GM18907 (cell line): ENCODE measurements around the gene ANKRD63.

ENCODE experiments used
- ATAC-seq: cut with Tn5 transposase; IDR thresholded peaks from one replicate; pipeline ENCODE4 v1.9.1; 2021; ENCODE audit warnings: mild to moderate bottlenecking, moderate library complexity; ENCODE audit not compliant: unreplicated experiment

Gene ANKRD63

DNA sequence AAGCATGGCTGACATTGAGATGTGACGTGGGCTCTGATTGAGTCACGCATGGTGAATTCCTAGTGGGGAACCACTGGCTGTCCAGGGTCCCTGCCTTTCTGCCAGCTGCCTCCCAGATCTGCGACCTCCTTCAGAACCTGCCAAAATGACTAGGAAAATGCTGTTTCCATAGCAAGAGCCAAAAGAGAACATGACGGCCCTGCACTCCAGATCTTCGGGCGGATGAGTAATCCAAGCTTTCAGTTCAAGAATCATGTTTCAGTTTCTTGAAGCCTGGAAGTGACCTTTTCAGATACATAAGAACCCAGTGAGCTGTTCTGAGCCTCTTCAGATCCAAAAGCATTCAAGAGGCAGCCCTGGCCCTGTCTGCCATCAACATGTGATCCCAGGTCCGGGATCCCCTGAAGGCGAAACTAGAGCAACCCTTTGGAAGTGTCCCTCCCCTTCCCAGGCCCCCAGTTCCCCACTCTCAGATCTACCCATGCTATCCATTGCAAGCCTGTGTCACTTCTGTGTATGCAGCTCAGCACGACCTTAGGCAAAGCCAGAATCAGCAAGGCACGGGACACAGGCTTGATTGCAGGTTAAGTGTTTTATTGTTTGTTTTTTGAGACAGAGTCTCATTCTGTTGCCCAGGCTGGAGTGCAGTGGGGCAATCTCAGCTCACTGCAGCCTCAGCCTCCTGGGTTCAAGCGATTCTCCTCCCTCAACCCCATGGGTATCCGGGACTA, 19.7 kb downstream of the ANKRD63 start:
- ATAC-seq, result no peak

DNA sequence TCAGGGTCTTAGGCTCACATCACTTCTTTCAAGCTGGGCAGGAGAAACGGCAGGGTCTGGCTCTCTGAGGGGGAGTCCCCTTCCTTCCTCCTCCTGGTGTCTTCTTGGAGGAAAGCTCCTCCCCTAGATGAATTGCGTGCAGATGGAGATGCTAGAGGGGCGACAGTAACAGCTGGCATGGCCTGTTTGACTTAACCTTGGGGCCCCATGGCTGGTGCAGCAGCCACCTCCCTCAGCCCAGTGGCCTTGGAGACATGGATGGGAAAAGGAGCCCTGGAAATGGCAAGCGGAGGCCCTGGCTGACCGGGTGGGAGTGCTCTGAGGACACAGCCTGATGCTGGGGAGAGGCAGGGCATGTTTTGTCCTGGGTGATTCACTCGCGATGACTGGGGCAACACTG, 23.8 kb downstream of the ANKRD63 start:
- no peak for ATAC-seq

DNA sequence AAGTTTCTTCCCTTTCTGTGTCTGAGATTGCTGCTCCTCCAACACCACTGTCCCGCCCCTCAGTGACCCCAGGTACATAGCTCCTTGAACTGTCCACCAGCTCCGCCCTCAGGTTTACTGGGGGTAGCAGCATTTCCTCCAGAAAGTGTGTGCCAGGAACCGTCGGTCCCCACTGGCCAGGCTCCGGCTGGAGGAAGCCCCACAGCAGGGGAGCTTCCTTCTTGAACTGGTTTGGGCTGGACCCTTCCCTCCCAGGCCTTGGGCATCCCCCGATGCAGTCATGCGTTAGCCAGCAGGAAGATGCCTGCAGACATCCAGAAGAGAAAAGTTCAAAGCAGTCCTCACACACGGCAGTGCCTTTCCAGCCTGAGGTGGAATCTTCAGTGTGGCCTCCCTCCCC, 24.3 kb downstream of the ANKRD63 start:
- ATAC-seq, result no peak

DNA sequence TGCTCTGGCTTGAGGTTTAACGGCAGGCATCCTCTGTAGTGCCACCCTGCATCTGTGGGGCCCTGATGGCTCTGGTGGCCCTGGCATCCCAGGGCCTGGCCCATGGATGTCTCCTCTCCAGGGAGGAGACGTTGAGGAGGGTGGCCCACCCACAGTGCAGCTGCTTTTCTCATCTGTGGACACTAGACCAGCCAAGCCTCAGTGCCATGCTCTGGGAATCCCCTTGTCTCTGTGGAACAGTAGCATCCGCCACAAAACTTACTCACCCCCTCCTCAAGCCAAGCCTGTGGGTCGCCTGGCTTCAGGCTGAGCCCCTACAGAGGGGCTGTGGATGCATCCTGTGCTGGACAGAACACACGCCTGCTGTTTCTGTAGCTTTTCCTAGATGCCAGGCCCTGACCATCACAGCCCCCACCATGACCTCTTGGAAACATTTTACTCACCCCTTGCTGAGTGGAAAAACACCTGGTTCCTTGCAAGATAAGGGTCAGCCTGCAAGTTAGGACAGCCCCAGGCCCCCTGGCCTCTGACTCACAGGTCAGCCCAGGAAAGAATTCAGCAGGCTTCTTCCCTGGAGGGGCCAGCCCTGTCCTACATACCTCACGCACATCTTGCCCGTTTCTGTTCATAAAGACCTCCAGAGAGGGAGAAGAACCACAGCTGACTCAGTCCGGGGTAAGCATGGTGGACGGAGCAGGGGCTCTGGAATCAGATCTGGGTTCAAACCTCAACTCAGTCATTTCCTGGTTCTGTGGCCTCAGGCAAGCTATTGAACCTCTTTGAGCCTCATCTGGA, 25.0 kb downstream of the ANKRD63 start:
- ATAC-seq, result no peak

DNA sequence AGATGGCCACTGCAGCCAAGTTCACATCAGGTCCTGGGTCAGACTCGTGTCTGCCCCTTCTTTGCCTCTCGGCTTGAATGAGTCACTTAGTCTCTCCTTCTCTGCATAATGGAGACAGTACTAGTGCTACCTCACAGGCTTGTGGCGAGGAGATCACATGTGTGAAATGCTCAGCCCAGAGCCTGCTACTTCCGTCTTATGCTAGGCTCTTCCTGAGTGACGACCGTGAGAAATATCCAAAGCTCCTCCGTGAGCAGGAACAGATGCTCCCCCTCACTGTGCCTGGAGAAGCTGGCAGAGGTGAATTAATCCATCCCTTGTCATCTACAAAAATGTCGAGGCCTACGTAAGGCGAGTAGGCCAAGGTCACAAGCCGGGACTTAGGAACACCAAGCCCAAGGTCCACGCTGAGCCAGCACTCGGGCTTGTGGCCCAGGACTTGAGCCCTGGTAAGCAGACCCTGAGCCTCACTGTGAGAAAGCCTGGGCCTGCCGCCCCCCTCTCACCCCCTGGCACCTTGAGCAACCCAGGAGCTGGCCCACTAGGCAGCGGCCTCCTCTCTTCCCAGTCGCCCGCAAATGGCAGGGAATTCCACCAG, 26.1 kb downstream of the ANKRD63 start:
- ATAC-seq, result no peak

DNA sequence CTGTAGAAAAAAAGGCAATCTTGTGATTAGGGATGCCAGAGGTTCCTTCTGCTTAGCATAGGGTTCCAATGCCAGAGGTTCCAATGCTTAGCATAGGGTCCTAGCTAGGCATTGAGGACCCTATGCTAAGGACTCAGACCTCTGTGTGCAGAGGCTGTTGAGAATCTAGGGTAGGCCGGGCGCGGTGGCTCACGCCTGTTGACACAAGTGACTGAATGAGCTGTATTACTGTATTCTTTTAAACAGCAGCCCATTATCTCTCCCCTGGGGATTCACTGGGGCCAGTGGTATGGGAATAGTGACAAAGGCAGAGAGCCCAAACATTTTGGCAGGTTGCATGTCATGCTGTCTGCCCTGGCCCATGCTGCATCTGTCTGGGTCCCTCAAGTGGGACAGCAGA, 27.8 kb downstream of the ANKRD63 start:
- no peak for ATAC-seq

DNA sequence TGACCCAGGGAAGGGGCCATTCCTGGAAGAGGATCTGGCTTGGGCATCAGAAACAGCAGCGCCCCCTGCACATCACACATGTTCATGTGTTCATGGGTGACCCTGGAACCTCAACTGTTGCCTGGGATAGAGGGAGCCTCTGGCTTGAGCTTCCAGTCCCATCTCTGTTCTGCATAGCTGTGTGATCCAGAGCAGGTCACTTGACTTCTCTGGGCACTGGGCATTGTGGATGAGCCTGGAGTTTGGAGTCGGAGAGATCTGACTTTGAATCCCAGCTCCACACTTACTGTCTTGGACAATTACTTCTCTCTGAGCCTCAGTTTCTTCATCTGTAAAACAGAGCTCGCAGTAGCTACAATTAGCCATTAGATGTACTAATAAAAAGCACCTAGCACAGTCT, 28.4 kb downstream of the ANKRD63 start:
- ATAC-seq, result no peak

DNA sequence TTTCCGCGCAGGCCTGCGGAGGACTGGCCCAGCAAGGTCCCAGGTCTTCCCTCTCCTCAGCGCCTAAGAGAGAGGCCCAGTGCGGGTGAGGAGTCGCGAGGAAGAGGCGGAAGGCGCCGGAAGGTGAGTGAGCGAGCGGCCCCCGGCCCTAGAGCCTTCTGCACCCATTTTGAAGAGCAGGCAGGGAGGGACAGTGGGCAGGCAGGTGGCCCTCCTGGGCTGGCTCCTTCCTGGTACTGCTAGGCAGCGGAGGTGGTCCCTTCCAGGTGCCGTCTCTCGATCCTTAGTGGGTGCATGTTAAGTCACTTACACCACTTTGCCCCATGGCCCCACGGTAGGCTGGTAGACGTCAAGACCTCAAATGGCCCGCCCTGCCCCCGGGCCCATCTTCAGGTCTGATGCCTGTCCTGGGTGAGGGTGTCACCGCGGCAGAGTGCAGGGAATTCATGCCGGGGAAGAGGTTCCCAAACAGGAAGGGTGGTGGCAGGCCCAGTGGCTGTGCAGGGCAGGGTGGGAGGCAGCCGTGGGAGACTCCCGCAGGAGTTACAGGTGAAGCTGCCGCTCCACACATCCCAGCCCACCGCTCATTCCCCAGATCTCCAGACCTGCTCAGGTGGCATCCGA, 29.6 kb downstream of the ANKRD63 start:
- ATAC-seq, result no peak

DNA sequence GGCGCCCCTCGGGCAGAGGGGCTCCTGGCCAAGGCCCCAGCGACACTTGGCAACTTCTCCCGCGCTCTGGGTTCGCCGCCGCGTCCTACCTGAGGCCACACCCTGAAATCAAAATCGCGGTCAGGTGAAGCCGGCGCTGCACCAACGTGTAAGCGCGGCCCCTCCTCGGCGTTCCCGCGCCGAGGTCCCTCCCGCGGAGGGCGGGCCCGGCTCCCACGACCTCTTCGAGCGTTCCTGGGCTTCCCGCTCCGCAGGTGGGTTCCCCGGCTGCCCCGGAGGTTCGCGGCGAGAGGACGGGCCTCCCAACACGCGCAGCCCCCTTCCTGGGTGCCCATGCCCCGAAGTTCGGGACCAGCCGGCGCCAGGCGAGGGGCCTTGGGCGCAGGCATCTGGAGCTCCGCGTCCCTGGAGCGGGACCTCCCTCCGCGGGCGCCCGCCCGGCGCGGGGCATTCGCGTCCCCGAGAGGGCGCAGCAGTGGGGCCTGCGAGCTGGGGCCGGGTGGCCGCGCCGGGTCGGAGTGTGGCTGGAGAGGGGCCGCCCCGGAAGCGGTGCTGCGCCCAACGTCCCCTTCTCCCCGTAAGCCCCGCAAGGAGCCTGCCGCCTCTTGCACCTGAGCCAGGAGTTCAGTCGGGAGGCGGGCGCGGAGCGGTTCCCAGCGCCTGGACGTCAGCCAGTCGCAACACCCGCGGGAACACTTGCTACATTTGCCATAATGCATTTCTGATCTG, 30.3 kb downstream of the ANKRD63 start:
- no peak for ATAC-seq

DNA sequence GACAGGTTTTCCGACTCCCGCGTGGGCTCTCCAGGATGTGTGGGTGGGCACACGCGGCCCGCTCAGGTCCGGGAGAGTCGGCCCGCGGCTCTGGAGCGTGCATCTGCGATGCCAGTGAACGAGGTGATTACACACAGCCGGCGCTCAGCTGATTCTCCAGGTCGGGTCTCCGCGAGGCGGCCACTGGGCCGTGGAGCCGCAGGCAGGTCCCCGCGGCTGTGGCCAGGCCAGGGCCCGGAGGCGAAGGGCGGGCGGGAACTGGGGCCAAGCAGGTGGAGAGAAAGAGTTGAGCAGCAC, 30.8 kb downstream of the ANKRD63 start:
- ATAC-seq, result no peak

DNA sequence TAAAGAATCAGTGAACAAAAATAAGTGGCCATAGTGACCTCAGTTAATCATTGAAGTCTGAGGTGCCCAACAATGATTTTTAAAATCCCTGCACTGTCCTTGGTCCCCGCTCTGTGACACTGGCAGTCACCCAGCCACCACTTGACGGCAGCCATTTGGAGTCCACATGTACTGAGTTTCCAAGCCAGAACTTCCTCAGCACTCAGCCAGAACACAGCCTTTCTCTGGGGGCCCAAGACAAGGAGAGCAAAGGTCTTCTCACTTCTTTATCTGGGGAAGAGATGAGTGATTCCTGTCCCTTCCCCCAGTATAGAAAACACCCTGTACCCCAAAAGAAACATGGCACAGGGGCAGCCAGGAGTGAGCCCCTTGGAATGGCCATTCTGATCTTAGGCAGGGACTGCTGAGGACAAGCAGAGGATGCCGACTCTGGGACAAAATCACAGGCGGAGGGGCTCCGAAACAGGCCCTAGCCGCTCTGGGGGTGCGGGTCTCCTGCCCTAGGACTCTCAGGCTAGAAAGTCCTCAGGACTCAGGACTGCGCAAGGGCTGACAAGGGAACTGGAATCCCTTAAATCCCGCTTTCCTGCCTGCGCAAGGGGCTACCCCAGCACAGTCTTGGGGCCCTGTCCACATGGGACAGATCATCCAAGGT, 31.3 kb downstream of the ANKRD63 start:
- no peak for ATAC-seq

DNA sequence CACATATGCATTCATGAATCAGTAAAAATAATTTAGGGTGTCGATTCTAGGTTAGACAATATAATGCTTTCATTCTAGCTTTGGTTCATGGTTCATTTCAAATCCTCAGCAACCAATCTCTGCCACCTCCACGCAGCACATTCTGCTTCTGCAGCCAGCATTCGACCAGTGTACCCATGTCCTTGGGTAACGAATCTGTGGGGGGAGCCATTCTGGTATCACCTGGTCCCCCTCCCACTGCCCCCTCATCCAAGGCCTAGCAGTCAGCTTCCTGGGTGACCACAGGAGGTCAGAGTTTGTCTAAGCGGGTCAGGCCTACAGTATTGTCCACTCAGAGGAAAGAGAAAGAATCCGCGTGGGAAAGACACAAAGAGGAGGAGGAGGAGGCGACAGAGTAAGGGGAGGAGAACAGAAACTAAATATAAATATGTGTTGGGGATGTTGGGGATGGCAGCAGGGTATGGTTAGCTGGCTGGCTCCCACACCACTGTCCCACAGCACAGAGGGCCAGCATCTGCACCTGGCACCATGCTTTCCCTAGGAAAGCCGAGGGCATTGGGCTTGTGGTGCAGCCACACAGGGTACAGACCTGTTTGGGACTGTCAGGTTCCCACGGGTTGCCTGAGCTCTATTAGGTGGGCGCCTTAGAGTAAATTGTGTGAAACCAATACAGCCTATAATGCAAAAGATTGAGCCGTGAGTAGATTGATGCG, 31.9 kb downstream of the ANKRD63 start:
- ATAC-seq, result no peak

DNA sequence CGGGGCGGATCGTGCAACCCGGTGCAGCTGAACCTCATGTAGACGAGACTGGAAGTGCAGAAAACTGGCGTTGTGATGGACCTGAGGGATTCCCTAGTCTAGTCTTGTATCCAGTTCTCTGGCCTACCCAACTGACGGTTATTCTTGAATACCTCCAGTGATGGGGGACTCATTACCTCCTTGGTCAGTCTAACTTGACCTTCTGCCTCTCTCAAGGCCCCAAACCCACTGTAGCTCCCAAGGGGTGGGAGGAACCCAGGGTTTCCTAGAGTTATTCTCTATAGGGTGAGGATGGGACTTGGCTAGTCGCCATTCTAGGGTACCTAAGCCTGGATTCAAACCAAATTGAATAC, 32.6 kb downstream of the ANKRD63 start:
- no peak for ATAC-seq

DNA sequence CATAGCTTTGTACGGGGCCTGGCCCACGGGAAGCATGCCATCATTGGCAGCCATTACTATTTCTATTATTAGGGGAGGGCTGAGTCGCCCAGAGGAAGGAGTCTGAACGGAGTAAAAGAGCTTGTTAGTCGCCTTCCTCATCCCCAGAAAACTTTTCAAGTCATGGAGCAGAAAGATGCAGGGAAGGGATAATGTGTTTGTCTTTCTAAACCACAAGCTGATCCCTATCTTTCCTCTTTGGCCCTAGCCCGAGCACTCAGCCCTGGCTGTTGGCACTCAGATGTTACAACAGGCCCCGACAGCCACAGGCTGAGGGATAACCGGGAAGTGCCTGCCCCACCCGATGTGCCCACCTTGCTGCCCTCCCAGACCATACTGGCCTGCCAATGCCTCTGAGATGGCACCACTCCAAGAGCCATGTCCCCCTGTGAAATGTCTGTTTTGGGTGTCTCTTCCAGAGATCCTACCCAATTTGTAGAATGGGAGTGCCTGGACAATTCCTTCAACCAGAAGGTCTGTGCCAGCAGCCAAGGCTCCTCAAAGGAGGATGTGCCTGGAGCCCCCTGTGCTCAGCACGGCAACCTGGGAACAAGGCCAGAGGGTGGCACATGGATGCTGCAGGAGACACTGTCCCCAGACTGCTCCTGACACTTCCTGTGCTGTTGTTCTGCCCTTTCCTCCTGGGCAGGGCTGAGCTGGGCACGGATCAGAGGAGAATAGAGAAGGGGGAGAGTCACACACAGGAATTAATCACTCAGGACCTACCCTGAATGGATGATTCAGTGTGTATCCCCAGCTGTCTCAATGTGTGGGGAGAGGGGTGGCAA, 33.2 kb downstream of the ANKRD63 start:
- ATAC-seq, result no peak

DNA sequence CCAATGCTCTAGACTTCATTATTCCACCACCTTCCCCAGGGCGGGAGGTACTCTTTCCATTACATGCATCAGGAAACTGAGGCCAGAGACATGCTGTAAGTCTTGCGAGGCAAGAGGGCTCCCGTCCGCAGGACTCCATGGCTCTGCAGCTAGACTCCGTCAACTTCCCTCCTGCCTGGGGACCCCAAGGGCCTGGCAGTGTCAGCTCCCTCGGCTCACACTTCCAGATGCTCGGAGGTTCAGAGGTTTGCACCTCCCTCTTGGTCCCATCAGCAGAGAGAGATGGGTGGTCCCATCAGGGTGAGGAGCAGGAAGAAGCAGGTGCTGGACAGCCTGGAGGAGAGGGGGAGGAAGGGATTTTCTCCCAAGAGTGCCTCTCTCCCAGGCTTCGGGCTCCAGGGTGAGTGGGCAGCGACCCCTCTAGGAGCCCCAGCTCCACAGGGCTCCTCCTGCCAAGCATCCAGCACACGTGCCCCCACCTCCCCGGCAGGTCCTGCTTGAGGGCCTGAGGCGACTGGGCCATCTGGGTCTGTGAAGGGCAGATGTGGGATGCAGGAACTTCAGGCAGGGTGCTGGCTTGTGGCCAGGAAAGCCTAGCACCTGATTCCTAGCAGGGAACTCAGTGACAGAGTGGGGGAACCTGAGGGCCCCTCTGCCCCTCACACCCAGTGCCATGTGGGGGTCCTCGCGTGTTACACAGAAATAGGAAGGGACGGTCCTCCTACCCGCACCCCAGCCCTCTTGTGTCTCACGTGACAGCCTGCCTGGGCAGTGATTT, 34.7 kb downstream of the ANKRD63 start:
- ATAC-seq, result no peak

DNA sequence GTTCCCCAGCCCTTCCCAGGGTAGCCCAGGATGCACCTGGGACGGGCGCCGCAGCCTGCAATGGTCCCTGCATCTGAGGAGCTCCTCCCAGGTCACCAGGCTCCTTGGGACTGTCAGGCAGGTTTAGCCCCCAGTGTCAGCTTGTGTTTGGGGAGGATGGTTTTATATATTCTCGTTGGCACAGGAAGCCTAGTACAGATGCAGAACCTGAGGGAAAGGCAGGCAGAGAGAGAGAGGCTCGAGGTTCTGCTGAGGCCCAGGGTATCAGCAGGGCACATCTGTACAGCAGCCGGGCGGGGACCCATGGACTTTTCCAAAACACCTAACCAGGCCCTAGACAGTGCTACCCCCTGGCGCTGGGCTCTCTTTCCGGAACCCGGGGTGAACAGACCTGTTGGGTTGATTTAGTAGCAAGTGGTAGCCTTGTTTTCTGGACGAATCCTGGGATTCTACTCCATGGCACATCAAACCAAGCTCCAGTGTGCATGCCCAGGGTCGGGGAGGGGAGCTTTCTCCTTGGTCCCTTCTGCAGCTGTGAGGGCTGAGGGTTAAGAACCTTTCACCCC, 35.4 kb downstream of the ANKRD63 start:
- ATAC-seq, result no peak

DNA sequence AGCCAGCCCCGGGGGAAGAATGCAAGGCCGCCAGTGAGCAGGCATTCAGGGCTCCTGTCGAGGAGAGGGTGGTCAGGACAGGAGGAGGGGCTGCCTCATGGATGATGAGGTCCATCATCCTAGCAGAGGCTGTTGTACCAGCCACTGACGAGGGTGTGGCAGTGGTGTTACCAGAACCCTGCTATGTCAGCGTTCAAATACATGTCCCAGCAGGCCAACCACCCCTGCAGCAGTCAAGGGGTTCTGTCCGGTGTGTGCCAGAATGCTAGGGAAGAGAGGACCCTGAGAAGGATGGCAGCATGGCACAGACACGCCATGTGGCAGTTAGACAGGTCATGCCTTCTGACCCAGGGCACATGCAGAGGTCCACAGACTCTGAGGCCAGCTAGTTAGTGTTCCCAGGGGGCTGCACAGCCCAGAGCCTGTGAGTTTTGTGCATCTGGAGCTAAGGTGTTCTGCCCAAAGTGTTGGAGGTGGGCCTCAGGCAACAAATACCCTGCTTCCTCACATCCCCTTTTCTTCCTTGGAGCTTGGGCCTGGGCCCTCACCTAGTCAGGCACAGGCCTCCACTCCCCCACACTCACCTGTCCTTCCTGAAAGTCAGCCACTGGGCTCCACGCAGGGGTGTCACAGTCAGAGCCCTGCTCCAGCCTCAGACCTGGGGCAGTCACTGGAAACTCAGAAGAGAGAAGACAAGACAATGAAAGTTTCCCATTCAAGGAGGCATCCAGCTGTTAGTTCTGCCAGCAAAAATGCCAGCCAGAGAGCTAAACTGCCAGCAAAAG, 36.2 kb downstream of the ANKRD63 start:
- ATAC-seq, result no peak
